NCI-H1436 (cell line): ENCODE measurements around the gene TMEM87B.
A peak's percentile ranks its signal among the peaks of the same experiment; 100 is the strongest.

ENCODE experiments used
- DNase-seq: peaks from one replicate; lab custom pipeline; 2025; lab: John Stamatoyannopoulos, UW

The TMEM87B gene, protein sequence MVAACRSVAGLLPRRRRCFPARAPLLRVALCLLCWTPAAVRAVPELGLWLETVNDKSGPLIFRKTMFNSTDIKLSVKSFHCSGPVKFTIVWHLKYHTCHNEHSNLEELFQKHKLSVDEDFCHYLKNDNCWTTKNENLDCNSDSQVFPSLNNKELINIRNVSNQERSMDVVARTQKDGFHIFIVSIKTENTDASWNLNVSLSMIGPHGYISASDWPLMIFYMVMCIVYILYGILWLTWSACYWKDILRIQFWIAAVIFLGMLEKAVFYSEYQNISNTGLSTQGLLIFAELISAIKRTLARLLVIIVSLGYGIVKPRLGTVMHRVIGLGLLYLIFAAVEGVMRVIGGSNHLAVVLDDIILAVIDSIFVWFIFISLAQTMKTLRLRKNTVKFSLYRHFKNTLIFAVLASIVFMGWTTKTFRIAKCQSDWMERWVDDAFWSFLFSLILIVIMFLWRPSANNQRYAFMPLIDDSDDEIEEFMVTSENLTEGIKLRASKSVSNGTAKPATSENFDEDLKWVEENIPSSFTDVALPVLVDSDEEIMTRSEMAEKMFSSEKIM

DNA sequence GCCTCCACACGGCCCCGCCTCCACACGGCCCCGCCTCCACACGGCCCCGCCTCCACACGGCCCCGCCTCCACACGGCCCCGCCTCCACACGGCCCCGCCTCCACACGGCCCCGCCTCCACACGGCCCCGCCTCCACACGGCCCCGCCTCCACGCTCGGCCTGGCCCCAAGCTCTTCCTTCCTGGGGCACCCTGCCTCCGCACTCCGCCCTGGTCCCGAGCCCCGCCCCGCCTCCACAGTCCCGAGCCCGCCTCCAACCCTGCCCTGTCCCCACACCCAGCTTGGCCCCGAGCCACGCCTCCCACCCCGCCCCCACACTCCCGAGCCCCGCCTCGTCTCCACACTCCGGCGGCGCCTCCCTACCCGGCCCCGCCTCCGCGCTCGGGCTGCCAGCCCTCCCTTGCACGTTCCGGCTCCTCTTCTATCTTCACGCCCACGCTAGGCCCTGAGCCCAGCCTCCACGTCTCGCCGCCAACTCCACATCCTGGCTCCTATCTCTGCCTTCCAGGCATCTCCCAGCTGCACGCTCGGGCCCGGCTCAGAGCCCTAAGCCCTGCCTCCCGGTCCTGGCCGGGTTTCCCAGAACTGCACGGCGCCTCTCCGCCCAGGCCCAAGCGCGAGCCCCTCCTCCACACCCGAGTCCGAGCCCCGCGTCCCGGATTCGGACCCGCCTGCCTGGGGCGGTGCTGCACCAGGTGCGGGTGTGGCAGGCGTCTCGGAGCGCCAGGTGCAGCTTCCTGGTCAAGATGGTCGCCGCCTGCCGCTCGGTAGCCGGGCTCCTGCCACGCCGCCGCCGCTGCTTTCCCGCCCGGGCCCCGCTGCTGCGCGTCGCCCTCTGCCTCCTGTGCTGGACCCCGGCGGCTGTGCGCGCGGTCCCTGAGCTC lies at the start of gene TMEM87B:
Gene TMEM87B (plus strand): TSS at position 423 of the 883 bp plus-strand sequence. CDS start 323 bp downstream, at position 746.
- peak; percentile 95 for DNase-seq

DNA sequence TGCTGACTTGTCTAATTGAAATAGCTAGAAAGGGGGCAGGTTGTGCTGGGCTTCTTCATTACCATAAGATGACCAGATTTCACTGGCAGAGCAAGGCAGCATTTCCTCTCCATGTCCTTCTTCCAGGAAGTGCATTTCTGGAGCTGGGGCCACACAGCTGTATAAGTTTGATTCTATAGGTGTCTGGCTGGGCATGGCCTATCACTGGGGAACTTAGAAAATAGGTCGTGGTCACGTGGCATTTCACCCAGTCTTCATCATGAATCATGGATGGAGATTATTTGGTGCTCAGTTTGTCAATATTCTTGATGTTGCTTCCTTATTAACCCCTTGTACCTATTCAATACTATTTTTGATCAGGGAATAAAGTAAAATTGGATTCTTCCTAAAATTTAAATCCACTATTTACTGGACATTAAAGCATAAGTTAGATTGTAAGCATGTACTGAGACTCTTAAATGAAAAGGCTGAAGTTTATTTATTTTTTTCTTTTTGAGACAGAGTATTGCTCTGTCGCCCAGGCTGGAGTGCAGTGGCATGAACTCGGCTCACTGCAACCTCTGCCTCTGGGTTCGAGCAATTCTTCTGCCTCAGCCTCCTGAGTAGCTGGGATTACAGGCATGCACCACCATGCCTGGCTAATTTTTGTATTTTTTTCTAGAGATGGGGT lies 49.5 kb upstream of the TMEM87B start:
- DNase-seq, result no peak

DNA sequence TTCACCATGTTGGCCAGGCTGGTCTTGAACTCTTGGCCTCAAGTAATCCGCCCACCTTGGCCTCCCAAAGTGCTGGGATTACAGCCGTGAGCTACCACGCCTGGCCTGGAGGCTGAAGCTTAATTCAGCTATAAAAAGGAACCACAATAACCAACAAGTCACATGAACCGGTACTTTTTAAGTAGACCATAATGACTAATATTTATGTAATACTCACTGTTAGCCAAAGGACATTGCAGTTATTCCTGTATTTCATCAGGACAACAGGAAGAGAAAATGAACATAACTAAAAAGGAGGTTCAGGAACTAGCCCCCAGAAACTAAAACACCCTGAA lies 49.0 kb upstream of the TMEM87B start:
- DNase-seq, result no peak

DNA sequence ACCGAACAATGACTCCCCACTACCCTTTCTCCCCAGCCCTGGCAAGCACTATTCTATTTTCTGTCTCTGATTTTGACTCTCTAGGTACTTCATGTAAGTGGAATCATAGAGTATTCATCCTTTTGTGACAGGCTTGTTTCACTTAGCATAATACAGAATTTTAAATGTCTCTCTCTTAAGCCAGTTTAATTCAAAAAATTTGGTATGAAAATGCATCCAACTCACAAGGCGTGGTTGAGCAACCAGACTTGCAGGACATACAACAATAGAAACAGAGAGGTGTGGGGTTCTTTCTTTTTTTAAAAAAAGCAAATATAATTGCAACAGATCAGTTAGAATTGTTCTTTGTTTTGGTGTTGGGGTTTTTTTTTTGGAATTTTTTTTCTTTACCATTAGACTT lies 47.6 kb upstream of the TMEM87B start:
- DNase-seq, result no peak

DNA sequence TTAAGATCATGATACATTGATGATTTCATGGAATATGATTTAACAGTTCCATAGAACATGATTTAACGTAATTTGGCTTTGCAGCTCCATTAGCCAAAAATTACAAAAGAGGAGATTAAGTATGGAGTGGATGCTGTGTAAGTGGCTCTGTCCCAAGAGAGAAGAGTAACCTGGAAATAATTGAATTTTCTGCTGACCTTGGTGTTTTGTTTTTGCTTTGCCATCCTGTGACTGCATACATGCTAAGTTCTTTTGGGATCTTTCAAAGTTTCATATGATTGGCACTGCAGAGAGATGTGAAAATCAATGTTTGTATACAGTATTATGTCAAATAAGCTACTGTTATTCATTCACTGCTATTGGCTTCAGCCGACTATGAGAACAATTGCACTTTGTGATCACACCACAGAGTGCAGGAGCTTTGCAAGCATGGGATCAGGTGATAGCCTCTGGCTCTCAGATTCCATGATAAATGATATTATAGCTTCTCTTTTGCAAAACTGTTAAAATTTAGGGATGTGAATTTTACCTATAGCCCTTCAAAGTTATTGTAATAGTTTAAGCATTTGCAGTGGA lies 46.1 kb upstream of the TMEM87B start:
- DNase-seq, result no peak

DNA sequence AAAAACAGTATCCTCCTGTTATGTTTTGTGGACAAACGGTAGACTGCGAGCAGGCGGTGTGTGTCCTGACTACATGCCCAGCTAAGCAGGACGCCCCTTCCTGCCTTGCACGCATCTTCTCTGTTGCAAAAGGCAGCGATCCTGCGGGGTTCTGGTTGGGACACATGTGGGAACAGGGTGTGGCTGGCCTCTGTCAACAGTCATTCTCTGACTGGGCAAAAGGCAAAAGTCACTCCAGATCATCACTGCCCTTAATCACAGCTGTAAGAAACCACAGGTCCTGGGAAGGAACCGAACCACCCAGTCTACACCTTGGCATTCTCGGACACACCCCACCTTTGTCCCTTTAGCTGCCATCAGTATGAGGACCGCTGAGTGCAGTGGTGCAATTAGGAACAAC lies 44.3 kb upstream of the TMEM87B start:
- DNase-seq, result no peak

DNA sequence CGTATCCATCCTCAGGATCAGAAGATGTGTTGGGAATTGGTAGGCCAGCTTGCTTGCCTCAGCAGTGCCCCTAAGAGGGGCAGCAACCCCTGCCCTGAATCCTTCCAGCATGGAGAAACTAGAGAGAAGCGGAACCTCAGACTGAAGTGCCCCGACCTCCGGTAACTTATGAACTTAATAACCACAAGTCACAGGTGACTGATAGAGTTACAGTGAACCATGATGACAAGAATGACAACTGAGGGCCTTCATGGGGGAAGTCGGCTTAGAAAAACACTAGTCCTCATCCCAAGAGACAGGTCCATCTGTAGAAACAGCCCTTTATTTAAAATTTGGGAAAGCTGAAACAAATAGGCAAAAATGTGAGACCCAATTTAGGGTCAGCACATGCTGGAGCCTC lies 42.5 kb upstream of the TMEM87B start:
- DNase-seq, result no peak

DNA sequence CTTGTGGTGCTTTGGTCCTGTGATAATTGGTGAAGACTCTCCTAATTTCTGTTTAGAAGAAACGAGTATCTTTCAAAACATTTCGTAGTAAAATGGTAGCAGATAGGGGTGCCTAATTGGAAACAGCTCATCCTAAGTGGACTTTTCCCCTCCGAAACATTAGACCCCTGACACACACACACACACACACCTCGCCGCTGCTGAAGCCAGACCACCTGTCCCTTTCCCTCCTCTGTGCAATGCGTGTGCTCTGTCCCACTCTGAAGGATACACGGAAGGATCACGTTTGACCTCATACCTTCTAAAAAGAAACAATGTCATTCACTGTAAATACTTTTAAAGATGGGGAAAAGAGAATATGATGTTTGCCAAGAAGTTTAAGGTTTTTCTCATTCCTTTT lies 36.2 kb upstream of the TMEM87B start:
- DNase-seq, result no peak

DNA sequence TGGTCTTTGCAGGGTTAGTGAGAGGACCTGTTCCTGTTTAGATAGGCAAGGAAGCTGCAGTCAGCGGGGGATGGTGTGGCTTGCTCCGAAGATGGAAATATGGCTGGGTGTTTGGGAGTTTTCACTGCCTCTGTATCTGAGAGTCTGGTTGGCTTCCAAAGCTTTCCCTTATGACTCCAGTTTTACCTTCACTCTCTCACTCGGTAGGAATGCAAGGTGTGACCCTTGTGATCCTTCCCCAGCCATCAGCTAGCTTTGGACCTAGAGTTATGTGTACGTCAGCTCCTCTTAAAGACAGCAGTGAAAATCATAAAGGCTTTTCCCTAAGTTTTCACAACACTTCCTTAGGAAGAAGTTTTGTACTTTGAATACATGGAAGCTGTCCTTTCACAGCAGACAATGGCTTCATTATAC lies 35.5 kb upstream of the TMEM87B start:
- no peak for DNase-seq

DNA sequence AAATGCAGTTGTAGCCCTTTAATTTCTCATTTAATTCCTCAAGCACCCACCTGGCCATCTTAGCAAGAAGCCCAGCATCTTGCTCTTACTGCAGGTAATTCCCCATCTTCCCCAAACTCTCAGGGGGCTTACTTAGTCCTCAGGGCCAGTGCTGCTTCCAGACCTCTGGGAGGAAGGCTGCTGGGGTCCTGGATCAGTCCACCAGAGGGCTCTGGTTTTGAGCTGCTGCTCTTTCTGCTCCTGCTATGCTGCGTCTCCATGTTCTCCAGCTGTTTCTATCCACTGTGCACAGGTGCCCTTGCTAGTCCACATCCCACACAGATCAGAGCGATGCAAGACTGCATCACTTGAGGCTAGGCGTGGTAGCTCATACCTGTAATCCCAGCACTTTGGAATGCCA lies 34.5 kb upstream of the TMEM87B start:
- DNase-seq, result no peak

DNA sequence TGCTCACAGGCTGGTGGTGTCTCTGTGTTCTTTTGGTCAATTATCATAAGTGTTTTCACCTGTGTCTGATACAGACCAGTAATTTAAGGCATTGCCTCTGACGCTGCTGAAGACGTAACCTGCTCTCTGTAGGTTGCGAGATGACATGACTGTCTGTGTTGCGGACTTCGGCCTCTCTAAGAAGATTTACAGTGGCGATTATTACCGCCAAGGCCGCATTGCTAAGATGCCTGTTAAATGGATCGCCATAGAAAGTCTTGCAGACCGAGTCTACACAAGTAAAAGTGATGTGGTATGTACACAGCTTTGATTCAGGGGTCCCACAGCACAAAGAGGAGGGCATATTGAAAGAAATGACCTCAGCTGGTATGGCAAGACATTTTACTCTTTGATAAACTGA lies 33.8 kb upstream of the TMEM87B start:
- DNase-seq, result no peak

DNA sequence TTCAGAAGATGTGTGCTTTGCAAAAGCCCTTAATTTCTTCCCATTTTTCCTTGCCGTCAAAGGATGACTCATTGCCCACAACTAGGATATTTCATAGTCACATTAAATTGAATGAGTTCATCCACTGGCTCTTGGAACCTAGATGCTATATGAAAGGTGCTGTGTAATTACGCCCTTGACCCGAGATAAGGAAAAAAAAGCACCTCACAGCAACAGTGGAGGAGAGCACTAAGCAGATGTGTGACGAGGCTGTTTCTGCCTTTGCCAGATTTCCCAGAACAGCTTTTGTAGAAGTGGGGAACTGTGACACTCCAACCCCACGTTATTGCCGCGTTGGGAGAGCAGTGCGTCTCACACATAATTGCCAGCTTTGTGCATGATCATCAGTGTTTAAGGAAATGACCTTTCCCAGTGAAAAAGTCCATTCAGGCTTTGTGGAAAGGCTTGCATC lies 33.3 kb upstream of the TMEM87B start:
- DNase-seq, result no peak

DNA sequence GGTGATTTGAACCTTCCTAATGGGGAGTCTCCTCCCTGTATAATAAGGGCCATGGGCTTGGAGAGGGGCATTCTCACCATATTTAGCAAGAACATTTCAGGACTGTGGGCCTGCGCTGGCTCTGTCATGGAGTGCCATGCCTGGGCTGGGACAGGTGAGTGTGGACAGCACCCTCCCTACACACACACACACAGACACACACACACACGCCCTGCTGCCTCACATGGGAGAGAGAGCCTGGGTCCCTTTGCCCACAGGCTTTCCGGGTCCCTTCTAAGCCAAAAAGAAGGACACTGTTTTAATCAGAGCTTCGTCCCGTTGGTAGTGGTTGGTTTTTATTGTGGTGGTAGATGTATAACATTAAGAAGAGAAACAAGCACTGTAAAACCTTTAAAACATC lies 31.4 kb upstream of the TMEM87B start:
- no peak for DNase-seq

DNA sequence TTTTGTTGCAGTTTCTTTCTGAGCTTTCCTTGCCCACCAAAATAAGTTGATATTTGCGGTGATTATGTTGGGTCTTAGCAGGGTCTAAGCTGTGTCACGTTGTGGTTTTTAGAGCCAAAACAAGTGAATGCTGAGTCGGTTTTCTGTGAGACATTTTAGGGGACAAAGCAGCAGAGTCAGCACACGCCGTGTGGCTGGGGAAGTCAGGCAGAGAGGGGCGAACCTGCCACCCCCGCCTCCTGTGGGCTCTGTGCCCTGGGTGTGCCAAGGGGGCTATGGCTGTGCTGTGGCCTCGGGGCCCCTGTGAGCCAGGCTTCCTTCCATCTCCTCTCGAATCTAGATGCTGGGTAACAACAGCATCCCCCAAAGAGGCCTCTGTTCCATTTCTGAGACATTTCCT lies 30.8 kb upstream of the TMEM87B start:
- DNase-seq, result no peak

DNA sequence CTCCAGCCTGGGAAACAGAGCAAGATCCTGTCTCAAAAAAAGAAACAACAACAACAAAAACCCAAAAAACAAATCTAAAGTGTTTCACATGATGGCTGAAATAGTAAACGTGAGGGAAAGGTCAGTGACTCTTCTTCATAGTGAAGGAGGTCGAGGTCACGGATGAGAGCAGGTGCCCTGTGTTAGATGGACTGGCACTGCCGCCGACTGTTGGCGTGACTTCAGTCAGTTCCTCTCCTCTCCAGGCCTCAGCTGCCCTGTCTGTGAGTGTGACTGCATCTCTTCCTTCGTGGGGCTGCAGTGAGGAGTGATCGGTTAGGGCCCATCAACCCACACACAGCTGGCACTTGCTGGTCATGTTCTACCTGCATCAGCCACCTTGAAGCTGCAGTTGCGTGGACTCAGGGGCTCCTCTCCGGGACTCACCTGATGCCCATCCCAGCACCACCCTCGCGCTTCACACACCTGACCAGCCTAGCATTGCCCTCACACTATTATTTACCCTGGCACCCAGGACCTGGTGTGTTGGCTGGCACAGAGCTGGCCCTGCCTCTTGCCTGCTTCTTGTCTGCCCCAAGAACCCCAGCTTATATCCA lies 30.1 kb upstream of the TMEM87B start:
- DNase-seq, result no peak

DNA sequence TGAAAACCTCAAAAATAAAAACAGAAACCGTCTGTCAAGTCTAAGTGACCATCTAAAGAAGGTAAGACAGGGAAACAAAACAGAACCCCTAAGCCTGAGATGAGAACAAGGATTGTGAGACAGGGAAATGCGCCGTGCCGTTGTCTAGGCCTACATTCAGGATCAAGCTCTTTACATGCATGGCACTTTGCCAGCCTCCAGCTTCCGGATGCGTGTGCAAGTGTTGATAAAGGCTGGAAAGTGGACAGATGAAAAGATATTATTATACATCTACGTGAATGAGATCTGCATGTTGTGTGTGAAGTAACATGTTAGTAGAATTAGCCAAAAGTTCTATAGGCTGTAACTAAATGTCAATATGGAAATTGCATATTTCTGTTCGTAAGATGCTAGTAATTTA lies 28.6 kb upstream of the TMEM87B start:
- no peak for DNase-seq

DNA sequence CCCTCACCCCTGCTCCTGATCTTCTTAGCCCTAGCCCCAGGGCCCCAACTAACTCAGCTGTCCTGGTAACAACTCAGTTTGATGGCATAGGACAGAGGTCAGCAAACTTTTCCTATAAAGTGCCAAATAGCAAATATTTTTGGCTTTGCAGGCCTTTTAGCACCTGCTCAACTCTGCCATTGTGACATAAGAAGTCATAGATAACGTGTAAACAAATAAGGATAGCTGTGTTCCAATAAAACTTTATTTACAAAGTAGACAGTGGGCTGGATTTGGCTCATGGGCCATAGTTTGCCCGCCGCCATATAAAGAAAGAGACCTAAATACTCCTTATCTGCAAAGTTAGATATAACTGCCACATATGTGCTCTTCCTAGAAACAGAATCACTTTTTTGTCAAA lies 27.3 kb upstream of the TMEM87B start:
- DNase-seq, result no peak

DNA sequence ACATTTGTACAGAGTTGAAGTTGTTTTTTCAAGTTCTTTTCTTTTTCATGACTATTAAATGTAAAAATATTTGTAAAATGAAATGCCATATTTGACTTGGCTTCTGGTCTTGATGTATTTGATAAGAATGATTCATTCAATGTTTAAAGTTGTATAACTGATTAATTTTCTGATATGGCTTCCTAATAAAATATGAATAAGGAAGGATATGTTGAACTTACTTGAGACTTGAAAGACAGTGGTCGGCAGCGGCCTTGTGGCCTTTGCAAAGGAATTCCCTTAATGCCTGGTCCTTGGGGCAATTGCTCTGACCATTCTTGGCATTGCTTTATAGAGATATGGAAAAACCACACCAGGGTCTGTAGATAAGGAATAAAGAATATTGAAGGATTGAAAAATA lies 25.9 kb upstream of the TMEM87B start:
- DNase-seq, result no peak

DNA sequence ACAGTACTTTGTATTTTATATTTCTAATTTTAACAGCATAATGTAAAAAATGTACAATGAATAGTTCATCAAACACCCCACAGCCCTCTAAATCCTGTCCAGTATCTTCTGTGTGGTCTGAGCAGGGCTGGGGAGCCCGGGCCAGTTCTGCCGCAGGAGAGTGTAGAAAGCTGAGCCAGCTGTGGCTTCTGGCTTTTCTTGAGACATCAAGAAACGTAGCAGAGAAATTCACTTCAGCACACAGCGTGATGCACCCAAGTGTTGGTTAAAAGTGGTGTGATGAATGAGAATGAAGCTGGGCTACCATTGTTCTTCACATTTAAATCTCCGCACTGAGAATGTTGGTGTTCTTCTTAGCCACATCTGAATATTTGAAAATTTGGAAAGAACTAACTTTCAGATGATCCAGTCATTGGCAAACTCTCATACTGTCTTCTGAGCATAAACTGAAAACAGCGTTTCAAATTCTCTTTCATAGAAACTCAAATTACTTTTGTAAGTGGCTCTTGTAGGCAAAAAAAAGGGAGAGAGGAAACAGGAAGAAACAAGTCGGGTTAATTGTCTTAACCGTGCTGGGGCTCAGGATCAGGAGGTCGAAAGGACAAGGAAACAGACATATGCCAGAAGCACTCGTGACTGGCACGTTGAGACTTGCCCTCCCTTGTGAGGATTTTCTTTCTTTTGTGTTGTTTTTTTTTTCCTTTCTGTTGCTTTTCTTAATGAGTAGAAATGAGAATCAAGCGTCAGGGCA lies 23.4 kb upstream of the TMEM87B start:
- DNase-seq, result peak; percentile 12

DNA sequence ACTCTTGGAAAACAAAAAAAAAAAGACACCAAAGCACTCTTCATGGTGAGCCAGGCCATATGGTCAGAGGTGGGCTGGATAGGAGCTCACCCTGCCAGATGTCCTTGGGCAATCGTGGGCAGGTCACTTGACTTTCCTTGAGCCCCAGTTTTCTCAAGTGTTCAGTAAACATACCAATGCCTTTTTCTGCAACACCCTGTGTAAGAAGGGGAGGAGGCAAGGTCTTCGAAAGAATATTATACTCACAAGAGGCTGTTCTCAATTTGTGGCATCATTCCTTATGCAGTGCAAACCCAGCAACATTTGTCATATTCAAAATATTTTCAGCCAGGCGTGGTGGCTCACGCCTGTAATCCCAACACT lies 22.9 kb upstream of the TMEM87B start:
- DNase-seq, result no peak
